ENCODE measurements around the gene RAB11FIP2. TPM values are rescaled to one million over a fixed set of nuclear protein-coding genes. Genes with fewer than 3 reads are reported as not detected.

The RAB11FIP2 gene
- total RNA-seq, 4 donors from 2014 or later = 27.4 to 52.9 (median 39.8) TPM

DNA sequence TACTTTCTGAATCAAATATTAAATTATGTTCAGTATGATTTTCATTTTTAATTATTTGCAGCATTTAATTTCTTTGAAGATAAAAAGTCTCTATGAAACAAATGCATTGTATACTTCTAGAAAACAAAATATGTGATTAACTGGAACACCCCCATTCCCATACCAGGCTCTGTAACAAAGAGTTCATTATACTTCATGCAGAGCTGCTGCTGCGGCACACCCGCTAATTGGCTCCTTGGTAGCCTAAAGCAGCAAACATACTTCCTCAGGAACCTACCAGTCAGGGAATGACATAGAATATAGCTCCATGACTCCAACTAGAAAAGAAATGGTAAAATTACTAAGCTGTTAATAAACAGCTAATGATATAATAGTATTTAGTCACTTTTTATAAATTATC lies 19.3 kb downstream of the RAB11FIP2 start:
- no peaks in the 10 kb centered on the region for H3K4me1 ChIP-seq
- DNase-seq = no peak
- intact Hi-C loops (cut with DNase I) = no loop called here
- H3K27me3 ChIP-seq = no peaks in the 10 kb centered on the region
- TF ChIP-seq, protein P1, sequence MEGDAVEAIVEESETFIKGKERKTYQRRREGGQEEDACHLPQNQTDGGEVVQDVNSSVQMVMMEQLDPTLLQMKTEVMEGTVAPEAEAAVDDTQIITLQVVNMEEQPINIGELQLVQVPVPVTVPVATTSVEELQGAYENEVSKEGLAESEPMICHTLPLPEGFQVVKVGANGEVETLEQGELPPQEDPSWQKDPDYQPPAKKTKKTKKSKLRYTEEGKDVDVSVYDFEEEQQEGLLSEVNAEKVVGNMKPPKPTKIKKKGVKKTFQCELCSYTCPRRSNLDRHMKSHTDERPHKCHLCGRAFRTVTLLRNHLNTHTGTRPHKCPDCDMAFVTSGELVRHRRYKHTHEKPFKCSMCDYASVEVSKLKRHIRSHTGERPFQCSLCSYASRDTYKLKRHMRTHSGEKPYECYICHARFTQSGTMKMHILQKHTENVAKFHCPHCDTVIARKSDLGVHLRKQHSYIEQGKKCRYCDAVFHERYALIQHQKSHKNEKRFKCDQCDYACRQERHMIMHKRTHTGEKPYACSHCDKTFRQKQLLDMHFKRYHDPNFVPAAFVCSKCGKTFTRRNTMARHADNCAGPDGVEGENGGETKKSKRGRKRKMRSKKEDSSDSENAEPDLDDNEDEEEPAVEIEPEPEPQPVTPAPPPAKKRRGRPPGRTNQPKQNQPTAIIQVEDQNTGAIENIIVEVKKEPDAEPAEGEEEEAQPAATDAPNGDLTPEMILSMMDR (IDR thresholded peaks at IDR 0.05) = no peak
- TF ChIP-seq POLR2A (IDR thresholded peaks at IDR 0.05) = no peak
- H3K9me3 ChIP-seq = no peaks in the 10 kb centered on the region
- H3K4me3 ChIP-seq (replicated peaks in 1 of 3) = no peak overlapping the region
- H3K36me3 ChIP-seq = no peaks in the 10 kb centered on the region
- 95 to 99% methylated on average over 2 of the region's 2 CpGs for WGBS, 2 donors
- no peak overlapping the region for H3K27ac ChIP-seq

DNA sequence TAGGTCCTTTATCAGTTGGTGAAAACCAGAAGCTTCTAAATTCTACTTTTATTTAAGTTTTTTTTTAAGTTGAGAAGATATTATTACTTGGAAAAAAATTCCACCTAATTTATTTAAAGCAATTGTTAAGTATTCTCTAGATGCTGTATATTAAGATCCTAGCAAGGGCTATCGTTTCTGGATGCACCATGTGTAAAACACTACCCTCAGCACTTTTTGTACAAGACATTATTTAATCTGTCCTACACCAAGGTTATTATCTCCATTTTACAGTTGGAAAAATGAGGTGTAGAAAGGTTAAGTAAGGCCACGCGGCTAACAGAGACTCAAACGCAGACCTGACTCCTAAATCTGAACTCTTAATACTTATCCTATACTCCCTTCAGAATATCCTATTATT lies 19.8 kb downstream of the RAB11FIP2 start:
- H3K36me3 ChIP-seq = no peaks in the 10 kb centered on the region
- H3K27me3 ChIP-seq = no peaks in the 10 kb centered on the region
- no peak overlapping the region for H3K27ac ChIP-seq
- WGBS, 2 donors = 93 to 96% methylated on average over 4 of the region's 4 CpGs
- DNase-seq = no peak
- H3K4me1 ChIP-seq = no peaks in the 10 kb centered on the region
- no peaks in the 10 kb centered on the region for H3K9me3 ChIP-seq
- H3K4me3 ChIP-seq (replicated peaks in 1 of 3) = no peak overlapping the region
- TF ChIP-seq POLR2A (IDR thresholded peaks at IDR 0.05) = no peak
- TF ChIP-seq, protein P1 (IDR thresholded peaks at IDR 0.05) = no peak
- intact Hi-C loops (cut with DNase I) = no loop called here

DNA sequence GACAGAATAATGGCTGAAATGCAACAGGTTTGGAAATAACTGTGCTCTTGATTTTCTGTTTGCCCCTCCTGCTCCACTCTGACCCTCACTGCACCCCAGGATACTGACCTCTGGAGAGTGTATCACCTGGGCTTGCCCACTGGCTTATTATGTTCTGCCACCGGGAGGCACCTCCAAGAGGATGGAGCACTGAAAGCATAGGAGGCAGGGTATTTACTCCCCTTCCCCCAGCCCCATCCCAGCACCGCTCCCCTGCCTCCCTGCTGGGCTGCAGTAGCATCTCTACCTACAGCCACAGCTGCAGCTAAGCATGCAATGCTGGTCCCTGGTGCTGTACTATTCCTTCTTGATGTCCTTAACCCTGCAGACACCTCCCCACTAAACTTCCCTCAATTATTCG lies 26.4 kb downstream of the RAB11FIP2 start:
- WGBS, 2 donors = 74 to 75% methylated on average over 3 of the region's 3 CpGs
- no peaks in the 10 kb centered on the region for H3K9me3 ChIP-seq
- no peak overlapping the region for H3K4me3 ChIP-seq (replicated peaks in 1 of 3)
- DNase-seq = no peak
- H3K27ac ChIP-seq = no peak overlapping the region
- no peaks in the 10 kb centered on the region for H3K36me3 ChIP-seq
- peaks cover 0 to 9% of the 10 kb centered on the region in 2 donors for H3K4me1 ChIP-seq
- intact Hi-C loops (cut with DNase I) = no loop called here
- TF ChIP-seq, protein P1 (IDR thresholded peaks at IDR 0.05) = no peak
- no peak for TF ChIP-seq POLR2A (IDR thresholded peaks at IDR 0.05)
- no peaks in the 10 kb centered on the region for H3K27me3 ChIP-seq

DNA sequence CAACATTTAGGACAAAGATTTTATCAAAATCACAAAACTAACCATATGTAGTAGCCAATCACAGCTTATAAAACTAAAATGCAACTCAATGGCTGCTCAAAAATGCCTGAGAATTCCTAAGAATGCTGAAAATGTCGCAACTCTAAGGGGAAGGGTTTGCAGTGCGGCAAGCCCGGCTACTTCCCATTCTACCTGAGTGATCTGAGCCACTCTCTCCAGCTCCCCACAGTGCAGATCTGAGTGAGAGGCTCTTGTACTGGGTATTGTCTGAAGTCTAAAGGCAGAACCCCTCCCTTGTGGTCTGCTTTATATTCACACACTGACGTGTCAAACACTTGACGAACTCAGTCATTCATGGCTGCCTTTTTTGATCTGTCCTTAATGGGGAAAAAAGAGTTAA lies 28.9 kb downstream of the RAB11FIP2 start:
- Histone ChIP-seq H3K36me3 (no peaks in the 10 kb centered on the region), H3K27me3 (no peaks in the 10 kb centered on the region), H3K4me3 (replicated peaks in 1 of 3) (peak overlapping the region in 1 of 3 donors; percentile 13), H3K4me1 (peaks cover 0 to 9% of the 10 kb centered on the region in 2 donors), H3K9me3 (no peaks in the 10 kb centered on the region), H3K27ac (peak overlapping the region; percentile 57 to 63 (median 60))
- intact Hi-C loops (cut with DNase I) = no loop called here
- peak; percentile 62 to 68 for DNase-seq
- 32 to 60% methylated on average over 5 of the region's 5 CpGs for whole genome bisulfite sequencing, 2 donors
- TF ChIP-seq, protein P1 (IDR thresholded peaks at IDR 0.05) = no peak
- TF ChIP-seq POLR2A (IDR thresholded peaks at IDR 0.05) = peak in 1 of 2 donors; percentile 31

DNA sequence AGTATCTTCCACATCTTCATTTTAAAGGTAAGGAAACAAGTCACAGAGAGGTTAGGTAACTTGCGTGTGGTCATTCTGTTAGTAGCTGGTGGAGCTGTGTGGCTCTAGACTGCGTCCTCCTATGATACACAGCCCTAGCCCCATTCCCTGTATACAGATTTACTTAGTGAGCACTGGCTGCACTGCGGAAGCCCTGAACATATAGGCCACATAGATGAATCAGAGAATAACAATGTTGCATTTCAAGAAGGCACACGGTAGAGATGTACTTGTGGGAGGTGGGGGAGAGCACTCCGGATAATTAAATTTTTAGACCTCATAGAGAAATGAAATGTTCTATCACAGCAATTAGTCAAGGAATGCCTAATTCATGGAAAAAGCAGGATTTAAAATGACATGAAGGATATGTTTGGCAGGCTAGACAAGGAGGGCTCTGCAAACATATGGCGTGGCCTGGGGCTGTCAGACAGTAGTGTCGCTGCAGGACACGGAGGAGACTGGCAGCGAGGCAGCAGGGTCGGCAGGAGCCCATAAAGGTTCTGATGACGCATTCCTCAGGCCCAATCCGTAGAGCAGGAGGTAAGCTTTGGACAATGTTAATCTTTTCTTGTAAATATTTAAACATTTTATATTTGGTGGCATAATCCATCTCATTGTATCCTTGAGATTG lies 29.5 kb downstream of the RAB11FIP2 start:
- H3K4me1 ChIP-seq = peaks cover 0 to 9% of the 10 kb centered on the region in 2 donors
- 92 to 94% methylated on average over 12 of the region's 12 CpGs for WGBS, 2 donors
- intact Hi-C loops (cut with DNase I) = no loop called here
- H3K36me3 ChIP-seq = no peaks in the 10 kb centered on the region
- H3K27me3 ChIP-seq = no peaks in the 10 kb centered on the region
- H3K9me3 ChIP-seq = no peaks in the 10 kb centered on the region
- no peak for TF ChIP-seq POLR2A (IDR thresholded peaks at IDR 0.05)
- TF ChIP-seq, protein P1 (IDR thresholded peaks at IDR 0.05) = no peak
- H3K27ac ChIP-seq = peak overlapping the region; percentile 12 to 63 (median 57)
- no peak for DNase-seq
- no peak overlapping the region for H3K4me3 ChIP-seq (replicated peaks in 1 of 3)

Data from thyroid gland (tissue), 4 donors.